ENCODE measurements around the gene LDLRAD4. TPM values are rescaled to one million over a fixed set of nuclear protein-coding genes. Genes with fewer than 3 reads are reported as not detected.

The LDLRAD4 gene
- total RNA-seq, 1 donor: 0.54 TPM

DNA sequence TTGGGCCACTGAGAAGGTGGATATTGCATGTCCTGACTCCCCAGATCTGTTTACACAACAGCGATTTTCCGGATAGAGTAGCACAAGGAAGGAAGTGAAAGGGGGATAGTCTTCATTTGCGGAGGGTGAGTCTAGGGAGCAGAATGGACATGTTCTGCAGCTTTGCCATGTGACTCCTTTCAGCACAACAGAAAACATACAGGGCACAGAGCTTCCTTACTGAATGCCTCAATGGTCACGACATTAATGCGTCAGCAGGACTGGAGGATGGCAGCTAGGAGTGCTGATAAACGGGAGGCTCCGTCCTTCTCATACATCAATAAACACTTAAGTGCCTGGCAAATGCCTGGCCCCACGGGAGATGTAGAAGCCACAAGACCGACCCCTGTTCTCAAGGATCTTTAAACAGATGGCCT is 344.8 kb downstream of the LDLRAD4 start:
- DNase-seq (ENCODE audit: low read depth): no peak

DNA sequence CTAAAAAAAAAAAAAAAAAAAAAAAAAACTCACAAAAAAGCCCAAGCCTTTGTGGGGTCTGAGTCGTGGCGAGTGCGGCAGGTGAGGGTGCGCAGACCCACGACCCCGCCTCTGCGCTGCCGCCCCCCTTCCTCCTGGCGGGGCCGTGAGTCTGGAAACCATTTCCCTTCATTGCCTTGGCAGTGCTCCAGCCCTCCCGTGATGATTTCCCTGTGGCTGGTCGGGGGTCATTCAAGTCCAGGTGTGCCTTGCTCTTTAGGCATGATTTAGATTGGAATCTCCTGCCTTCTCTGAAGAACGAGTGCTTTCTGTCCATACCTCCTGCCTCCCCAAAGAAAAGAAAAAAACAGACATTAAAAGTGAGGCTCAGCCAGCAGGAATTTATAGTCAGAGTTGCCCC is 346.0 kb downstream of the LDLRAD4 start:
- DNase-seq (ENCODE audit: low read depth): no peak
- H3K4me3 ChIP-seq (ENCODE audit: low read depth, low read length): no peak overlapping the region
- TF ChIP-seq, protein P1, sequence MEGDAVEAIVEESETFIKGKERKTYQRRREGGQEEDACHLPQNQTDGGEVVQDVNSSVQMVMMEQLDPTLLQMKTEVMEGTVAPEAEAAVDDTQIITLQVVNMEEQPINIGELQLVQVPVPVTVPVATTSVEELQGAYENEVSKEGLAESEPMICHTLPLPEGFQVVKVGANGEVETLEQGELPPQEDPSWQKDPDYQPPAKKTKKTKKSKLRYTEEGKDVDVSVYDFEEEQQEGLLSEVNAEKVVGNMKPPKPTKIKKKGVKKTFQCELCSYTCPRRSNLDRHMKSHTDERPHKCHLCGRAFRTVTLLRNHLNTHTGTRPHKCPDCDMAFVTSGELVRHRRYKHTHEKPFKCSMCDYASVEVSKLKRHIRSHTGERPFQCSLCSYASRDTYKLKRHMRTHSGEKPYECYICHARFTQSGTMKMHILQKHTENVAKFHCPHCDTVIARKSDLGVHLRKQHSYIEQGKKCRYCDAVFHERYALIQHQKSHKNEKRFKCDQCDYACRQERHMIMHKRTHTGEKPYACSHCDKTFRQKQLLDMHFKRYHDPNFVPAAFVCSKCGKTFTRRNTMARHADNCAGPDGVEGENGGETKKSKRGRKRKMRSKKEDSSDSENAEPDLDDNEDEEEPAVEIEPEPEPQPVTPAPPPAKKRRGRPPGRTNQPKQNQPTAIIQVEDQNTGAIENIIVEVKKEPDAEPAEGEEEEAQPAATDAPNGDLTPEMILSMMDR (IDR thresholded peaks at IDR 0.05; ENCODE audit: insufficient read depth, low read length): no peak

More for the DNA sequence above, 344.8 kb downstream of the LDLRAD4 start:
- H3K4me3 ChIP-seq (ENCODE audit: low read depth, low read length): no peak overlapping the region
- TF ChIP-seq, protein P1 (IDR thresholded peaks at IDR 0.05; ENCODE audit: insufficient read depth, low read length): no peak

DNA sequence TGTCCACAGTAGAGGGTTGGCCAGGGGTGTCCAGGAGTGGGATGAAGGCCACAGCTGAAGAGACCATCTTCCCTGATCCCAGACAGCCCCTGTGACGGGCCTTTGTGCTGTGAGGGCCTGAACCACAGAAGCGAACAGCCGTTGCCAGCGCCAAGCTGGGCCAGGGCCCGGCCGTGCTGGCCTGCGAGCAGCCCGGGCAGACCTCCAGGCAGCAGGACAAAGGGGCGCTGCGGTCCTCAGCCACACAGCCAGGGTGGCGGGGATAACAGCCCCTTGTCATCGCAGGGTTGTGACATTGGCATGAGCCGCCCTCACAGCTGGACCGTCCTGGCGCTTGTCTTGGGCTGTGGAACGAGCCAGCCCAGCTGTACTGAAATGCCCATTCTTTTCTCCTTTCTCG is 346.7 kb downstream of the LDLRAD4 start:
- no peak for DNase-seq (ENCODE audit: low read depth)
- TF ChIP-seq, protein P1 (IDR thresholded peaks at IDR 0.05; ENCODE audit: insufficient read depth, low read length): no peak
- no peak overlapping the region for H3K4me3 ChIP-seq (ENCODE audit: low read depth, low read length)

DNA sequence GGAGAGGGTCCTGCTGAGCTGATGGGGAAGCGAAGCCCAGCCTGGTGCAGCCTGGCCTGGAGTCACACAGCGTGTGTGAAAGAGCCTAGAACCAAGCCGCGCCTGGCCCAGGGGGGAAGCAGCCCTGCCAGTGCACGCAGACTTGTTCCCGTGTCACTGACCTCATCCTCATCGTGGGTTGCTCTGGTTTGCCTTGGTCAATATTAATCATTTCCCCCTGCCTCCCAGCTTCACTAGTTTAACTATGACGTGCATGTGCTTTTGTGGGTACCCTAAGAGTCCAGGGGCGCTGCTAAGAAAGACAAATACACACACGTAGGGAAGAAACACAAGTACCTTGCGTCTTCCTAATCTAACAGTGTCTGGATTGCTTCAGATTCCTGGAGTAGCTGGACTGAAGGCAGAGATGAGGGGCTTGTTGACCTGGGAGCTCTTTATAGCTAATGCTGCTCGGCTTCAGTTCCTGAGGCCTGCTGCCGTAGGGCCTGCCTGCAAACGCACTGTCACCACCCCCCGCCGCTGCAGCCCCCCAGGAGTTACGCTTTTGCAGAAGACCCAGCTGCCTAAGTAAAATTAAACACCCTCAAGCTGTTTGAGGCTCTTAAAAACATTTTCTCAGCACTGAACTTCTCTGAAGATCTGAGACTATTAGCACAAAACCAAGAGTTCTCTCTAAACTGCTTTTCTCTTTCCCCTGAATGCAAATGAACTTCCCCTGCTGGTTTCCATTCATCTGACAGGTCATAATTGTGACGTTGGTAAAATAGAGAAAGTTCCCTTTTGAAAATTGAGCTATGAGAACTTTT is 348.6 kb downstream of the LDLRAD4 start:
- H3K4me3 ChIP-seq (ENCODE audit: low read depth, low read length): no peak overlapping the region
- DNase-seq (ENCODE audit: low read depth): no peak
- TF ChIP-seq, protein P1 (IDR thresholded peaks at IDR 0.05; ENCODE audit: insufficient read depth, low read length): no peak

DNA sequence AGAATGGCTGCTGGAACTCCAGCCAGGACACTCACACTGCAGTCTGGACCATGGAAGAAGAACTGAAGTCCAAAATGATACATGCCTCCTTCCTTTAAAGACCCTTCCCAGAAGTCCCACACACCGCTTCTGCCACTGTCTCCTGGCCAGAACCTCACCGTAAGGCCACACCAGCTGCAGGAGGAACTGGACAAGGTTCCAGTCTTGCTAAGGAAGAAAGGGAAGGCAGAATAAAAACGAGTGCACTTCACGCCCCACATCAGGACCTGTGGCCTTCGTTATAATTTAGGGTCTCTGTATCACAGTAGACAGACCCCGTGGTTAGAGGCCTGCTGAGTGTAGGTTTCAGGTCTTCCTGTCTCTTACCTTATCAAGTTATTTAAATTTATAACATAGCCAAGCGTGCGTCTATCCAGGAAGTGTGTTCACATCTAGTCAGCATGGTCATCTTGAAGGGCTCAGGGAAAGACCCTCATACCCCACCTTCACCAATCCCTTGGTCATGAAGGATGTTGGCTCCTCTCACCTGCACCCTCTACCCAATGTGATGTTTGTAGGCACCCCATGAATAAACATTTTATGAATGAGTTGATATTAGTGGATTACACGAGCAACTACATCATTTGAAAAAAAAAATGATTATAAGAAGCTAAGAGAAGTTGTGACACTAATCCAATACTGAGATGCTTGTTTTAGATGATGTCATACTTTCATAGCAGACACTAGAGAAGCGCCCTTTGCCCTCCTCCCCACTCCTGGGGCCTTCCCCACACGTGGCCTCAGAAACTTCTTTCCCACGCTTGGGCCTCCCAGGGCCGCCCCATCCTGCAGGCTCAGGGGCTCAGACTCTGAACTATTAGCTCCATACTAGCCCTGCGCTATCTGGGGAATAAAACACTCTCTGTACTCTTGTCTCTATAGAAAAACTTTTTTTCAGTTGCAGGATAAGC is 350.2 kb downstream of the LDLRAD4 start:
- no peak overlapping the region for H3K4me3 ChIP-seq (ENCODE audit: low read depth, low read length)
- TF ChIP-seq, protein P1 (IDR thresholded peaks at IDR 0.05; ENCODE audit: insufficient read depth, low read length): no peak
- no peak for DNase-seq (ENCODE audit: low read depth)

DNA sequence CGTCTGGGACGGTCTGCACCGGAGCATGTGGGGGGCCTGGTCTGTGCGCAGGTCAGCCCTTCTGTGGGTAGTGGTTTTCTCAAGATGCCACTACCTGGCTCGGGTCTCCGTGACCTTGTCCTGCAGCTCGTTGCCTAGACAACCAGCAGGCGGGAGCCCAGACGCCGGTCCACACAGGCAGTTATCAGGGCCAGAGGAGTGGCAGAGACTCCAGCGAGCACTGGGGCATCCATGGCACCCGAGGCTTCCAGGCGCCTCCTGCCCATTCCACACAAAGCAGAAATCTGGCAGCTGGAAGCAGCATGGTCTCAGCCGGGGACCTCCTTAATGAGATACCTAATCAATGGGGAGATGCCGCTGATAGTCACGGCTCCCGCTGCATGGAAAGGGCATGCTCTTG is 351.7 kb downstream of the LDLRAD4 start:
- TF ChIP-seq, protein P1 (IDR thresholded peaks at IDR 0.05; ENCODE audit: insufficient read depth, low read length): no peak
- no peak overlapping the region for H3K4me3 ChIP-seq (ENCODE audit: low read depth, low read length)
- DNase-seq (ENCODE audit: low read depth): no peak
